GM12891 (cell line): ENCODE results near the gene CADPS.

Experiments
- POLR2A ChIP-seq: IDR thresholded peaks from 2 replicates; pipeline ENCODE4 v1.6.1; 2011; ENCODE audit warnings: low read depth, low read length, control low read depth
- POLR2AphosphoS5 ChIP-seq: IDR thresholded peaks from 2 replicates; pipeline ENCODE4 v1.6.1; 2011; ENCODE audit warnings: low read depth, low read length, control low read depth

GRCh38 chr3:62724503-62724902, 150.7 kb downstream of the CADPS start:
- no peak for TF ChIP-seq POLR2AphosphoS5
- no peak for TF ChIP-seq POLR2A
